ENCODE measurements around the gene POLR2E.

The POLR2E gene

DNA sequence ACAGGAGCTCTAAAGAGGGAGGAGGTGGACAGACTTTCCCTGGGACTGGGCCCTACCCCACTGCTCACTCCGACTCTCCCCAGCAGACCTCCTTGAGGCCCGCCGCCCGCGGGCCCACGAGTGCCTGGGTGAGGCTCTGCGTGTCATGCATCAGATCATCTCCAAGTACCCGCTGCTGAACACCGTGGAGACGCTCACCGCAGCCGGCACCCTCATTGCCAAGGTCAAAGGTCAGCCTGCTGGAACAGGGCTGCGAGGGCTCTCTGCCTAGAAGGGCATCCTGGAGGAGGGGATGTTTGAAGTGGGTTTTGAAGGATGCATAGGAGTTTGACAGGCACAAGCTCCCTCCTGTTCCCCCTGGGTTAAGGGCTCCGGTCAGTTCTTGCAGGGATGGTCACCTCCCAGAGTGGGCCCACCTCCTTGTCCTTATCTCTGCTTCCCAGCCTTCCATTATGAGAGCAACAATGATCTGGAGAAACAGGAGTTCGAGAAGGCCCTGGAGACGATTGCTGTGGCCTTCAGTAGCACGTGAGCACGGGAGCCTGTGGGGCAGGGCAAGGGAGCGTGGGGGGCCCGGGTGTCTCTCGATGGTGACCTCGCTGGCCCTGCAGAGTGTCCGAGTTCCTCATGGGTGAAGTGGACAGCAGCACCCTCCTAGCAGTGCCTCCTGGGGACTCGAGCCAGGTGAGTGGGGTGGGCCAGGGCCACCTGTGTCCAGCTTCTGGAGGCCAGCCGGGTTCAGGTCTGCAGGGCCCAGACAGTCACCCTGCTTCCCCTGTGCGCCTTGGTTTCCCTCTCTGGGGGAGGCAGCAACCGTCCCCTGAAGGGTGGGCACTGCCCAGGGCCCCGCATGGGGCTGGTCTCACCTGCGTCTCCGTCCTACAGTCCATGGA lies 21.9 kb downstream of the POLR2E start:
- Histone ChIP-seq H3K4me1 (ENCODE audit: insufficient read depth, poor library complexity, severe bottlenecking) (no peaks in the 10 kb centered on the region), H3K27ac (ENCODE audit: poor library complexity, severe bottlenecking) (no peak overlapping the region)
- no peak for ATAC-seq (ENCODE audit: low read depth)

DNA sequence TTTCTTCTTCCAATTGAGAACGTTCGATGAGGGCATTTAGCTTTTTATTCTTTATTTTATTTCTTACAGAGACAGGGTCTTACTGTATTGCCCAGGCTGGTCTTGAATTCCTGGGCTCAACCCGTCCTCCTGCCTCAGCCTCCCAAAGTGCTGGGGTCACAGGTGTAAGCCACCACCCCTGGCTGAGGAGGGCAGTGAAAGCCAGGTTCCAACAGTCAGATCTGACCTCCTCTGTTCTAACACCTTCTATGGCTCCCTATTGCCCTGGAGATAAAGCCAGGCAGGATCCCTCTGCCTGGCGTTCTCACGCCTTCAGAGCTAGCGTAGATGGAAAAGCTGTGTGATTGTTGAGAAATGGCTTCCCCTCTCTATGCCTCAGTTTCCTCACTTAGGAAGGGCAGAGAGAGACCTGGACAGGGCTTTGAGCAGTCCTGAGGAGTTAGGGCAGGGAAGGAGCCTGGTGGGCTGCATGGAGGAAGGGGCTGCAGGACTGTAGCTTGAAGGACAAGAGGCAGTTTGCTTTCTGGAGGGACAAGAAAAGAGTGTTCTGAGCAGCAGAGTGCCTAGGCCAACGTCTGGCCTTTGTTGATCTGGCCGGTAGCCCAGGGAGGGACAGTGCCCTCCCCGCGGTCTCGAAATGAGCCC lies 22.7 kb downstream of the POLR2E start:
- Histone ChIP-seq H3K27ac (ENCODE audit: poor library complexity, severe bottlenecking) (no peak overlapping the region), H3K4me1 (ENCODE audit: insufficient read depth, poor library complexity, severe bottlenecking) (no peaks in the 10 kb centered on the region), H3K9me3 (ENCODE audit: severe bottlenecking) (no peaks in the 10 kb centered on the region), H3K36me3 (ENCODE audit: low read depth) (no peaks in the 10 kb centered on the region), H3K27me3 (ENCODE audit: insufficient read depth, poor library complexity, severe bottlenecking) (peaks cover 6% of the 10 kb centered on the region), H3K4me3 (ENCODE audit: severe bottlenecking) (no peak overlapping the region)
- DNase-seq (ENCODE audit: low spot score) (no peak), ATAC-seq (ENCODE audit: low read depth) (no peak)
- TF ChIP-seq, protein P1, sequence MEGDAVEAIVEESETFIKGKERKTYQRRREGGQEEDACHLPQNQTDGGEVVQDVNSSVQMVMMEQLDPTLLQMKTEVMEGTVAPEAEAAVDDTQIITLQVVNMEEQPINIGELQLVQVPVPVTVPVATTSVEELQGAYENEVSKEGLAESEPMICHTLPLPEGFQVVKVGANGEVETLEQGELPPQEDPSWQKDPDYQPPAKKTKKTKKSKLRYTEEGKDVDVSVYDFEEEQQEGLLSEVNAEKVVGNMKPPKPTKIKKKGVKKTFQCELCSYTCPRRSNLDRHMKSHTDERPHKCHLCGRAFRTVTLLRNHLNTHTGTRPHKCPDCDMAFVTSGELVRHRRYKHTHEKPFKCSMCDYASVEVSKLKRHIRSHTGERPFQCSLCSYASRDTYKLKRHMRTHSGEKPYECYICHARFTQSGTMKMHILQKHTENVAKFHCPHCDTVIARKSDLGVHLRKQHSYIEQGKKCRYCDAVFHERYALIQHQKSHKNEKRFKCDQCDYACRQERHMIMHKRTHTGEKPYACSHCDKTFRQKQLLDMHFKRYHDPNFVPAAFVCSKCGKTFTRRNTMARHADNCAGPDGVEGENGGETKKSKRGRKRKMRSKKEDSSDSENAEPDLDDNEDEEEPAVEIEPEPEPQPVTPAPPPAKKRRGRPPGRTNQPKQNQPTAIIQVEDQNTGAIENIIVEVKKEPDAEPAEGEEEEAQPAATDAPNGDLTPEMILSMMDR (IDR thresholded peaks at IDR 0.05; ENCODE audit: poor library complexity, severe bottlenecking) = no peak

More for the DNA sequence above, 21.9 kb downstream of the POLR2E start:
- TF ChIP-seq, protein P1 (IDR thresholded peaks at IDR 0.05; ENCODE audit: poor library complexity, severe bottlenecking) = no peak
- DNase-seq (ENCODE audit: low spot score) = peak; percentile 42
- Histone ChIP-seq H3K4me3 (ENCODE audit: severe bottlenecking) (no peak overlapping the region), H3K36me3 (ENCODE audit: low read depth) (no peaks in the 10 kb centered on the region), H3K9me3 (ENCODE audit: severe bottlenecking) (no peaks in the 10 kb centered on the region), H3K27me3 (ENCODE audit: insufficient read depth, poor library complexity, severe bottlenecking) (peaks cover 6% of the 10 kb centered on the region)

DNA sequence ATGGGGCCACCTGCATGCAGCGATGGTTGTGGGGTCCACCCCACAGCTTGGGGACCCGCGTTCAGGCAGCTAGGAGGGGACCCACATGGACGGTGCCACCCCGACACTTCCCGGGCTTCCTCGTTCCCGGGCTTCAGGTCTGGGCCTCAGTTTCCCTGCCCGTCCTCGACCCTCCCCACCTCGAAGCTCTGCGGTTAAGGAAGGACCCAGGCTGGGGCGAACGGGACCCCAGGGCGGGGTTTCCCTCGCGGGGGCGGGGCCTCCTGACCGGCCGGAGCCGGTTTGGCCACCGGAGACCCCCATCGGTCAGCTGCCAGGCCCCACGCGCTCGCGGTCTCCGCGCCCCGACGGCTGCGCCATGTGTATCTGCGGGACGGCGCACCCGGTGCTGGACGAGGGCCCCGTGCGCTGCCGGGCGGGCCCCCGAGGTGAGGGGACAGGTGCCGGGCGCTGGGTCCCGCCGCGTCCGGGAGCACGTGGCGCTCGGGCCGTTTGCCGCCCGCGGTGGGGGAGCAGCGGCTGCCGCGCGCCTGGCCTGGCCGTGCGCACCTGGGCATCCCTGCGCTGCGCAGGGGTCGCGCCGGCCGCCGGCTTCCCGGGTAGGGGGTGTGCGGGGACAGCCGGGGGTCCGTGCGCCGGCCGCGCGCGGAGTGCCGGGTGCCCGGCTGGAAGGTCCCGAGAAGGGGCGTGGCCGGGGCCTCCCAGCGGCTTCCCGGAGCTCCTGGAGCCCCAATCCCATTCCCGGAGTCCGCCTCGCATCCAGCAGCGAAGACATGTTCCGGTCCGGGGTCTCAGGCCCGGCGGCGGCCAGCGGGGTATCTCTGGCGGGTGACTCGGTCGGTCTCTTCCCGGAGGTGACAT lies 24.0 kb downstream of the POLR2E start:
- Histone ChIP-seq H3K36me3 (ENCODE audit: low read depth) (no peaks in the 10 kb centered on the region), H3K9me3 (ENCODE audit: severe bottlenecking) (no peaks in the 10 kb centered on the region), H3K27ac (ENCODE audit: poor library complexity, severe bottlenecking) (no peak overlapping the region), H3K27me3 (ENCODE audit: insufficient read depth, poor library complexity, severe bottlenecking) (peaks cover 6% of the 10 kb centered on the region), H3K4me3 (ENCODE audit: severe bottlenecking) (peak overlapping the region; percentile 10), H3K4me1 (ENCODE audit: insufficient read depth, poor library complexity, severe bottlenecking) (peaks cover 5% of the 10 kb centered on the region)
- no peak for DNase-seq (ENCODE audit: low spot score)
- no peak for ATAC-seq (ENCODE audit: low read depth)
- TF ChIP-seq, protein P1 (IDR thresholded peaks at IDR 0.05; ENCODE audit: poor library complexity, severe bottlenecking) = no peak

DNA sequence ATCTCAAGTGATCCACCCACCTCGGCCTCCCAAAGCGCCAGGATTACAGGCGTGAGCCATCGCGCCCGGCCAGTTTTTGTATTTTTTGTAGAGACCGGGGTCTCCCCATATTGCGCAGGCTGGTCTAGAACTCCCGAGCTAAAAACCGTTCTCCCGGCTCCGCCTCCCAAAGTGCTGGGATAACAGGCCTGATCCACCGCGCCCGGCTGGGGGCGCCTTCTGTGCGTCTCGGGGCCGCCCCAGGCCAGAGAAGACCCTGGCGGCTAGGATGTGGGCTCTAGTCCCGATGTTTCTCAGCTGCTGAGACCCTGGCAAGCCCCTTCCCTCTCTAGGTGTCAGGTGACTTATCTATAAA lies 24.6 kb downstream of the POLR2E start:
- H3K36me3 ChIP-seq (ENCODE audit: low read depth) = no peaks in the 10 kb centered on the region
- no peak overlapping the region for H3K27ac ChIP-seq (ENCODE audit: poor library complexity, severe bottlenecking)
- no peaks in the 10 kb centered on the region for H3K9me3 ChIP-seq (ENCODE audit: severe bottlenecking)
- TF ChIP-seq, protein P1 (IDR thresholded peaks at IDR 0.05; ENCODE audit: poor library complexity, severe bottlenecking) = no peak
- ATAC-seq (ENCODE audit: low read depth) (no peak), DNase-seq (ENCODE audit: low spot score) (no peak)
- no peak overlapping the region for H3K4me3 ChIP-seq (ENCODE audit: severe bottlenecking)
- H3K4me1 ChIP-seq (ENCODE audit: insufficient read depth, poor library complexity, severe bottlenecking) = peaks cover 11% of the 10 kb centered on the region
- peaks cover 6% of the 10 kb centered on the region for H3K27me3 ChIP-seq (ENCODE audit: insufficient read depth, poor library complexity, severe bottlenecking)
